HepG2 (cell line): ENCODE data around the gene WIZ. TPM values are rescaled to one million over a fixed set of nuclear protein-coding genes. Genes with fewer than 3 reads are reported as not detected.

ENCODE experiments used
- CREBL2 ChIP-seq: sonication (generic); formaldehyde crosslinking; IDR thresholded peaks from 2 replicates; pipeline ENCODE4 v1.8.1; 2023; ENCODE audit warnings: missing genetic modification reagents, mild to moderate bottlenecking, borderline replicate concordance
- HMGXB4 ChIP-seq, 2 experiments: sonication (generic) in 1 of 2; formaldehyde crosslinking in 1 of 2; IDR thresholded peaks; 2 replicates each; pipeline versions ENCODE4 v1.4.0 to v1.6.1; 2018 to 2020; ENCODE audit warnings: missing genetic modification reagents in 2 of 2, borderline replicate concordance in 1 of 2, low read depth in 1 of 2, mild to moderate bottlenecking in 1 of 2, missing biosample characterization in 1 of 2
- KDM5A ChIP-seq: fragments of 200-600 bp; sonication (generic); IDR thresholded peaks from 2 replicates; pipeline ENCODE4 v1.7.0; 2018; ENCODE audit warnings: antibody characterized with exemption, mild to moderate bottlenecking, low read length, borderline replicate concordance
- KLF6 ChIP-seq: IDR thresholded peaks from 2 replicates; pipeline ENCODE4 v1.8.0; 2016; ENCODE audit warnings: missing biosample characterization, missing genetic modification reagents
- MLX ChIP-seq: IDR thresholded peaks from 2 replicates; pipeline ENCODE4 v1.6.1; 2016
- MLXIP ChIP-seq: sonication (generic); formaldehyde crosslinking; IDR thresholded peaks from 2 replicates; pipeline ENCODE4 v1.9.0; 2021; ENCODE audit warnings: missing genetic modification reagents, borderline replicate concordance
- MXD4 ChIP-seq: IDR thresholded peaks from 2 replicates; pipeline ENCODE4 v1.6.1; 2016; ENCODE audit warnings: mild to moderate bottlenecking, missing biosample characterization, missing genetic modification reagents
- MYPOP ChIP-seq: sonication (generic); formaldehyde crosslinking; IDR thresholded peaks from 2 replicates; pipeline ENCODE4 v1.8.1; 2023; ENCODE audit warnings: mild to moderate bottlenecking, moderate library complexity, missing genetic modification reagents
- NFE2L2 ChIP-seq: fragments of 150-350 bp; IDR thresholded peaks from 2 replicates; pipeline ENCODE4 v1.6.1; 2014; ENCODE audit warnings: low read length
- ZFY ChIP-seq: sonication (generic); formaldehyde crosslinking; IDR thresholded peaks from 2 replicates; pipeline ENCODE4 v1.4.0; 2020; ENCODE audit warnings: missing genetic modification reagents
- ZNF331 ChIP-seq: sonication (generic); formaldehyde crosslinking; IDR thresholded peaks from 2 replicates; pipeline ENCODE4 v1.4.0; 2020; ENCODE audit warnings: missing genetic modification reagents
- ZNF512 ChIP-seq: sonication (generic); formaldehyde crosslinking; IDR thresholded peaks from 2 replicates; pipeline ENCODE4 v1.4.0; 2020; ENCODE audit warnings: mild to moderate bottlenecking, missing genetic modification reagents
- ZNF652 ChIP-seq: IDR thresholded peaks from 2 replicates; pipeline ENCODE4 v1.6.1; 2016; ENCODE audit warnings: low read depth, borderline replicate concordance
- ZNF772 ChIP-seq: sonication (generic); formaldehyde crosslinking; IDR thresholded peaks from 2 replicates; pipeline ENCODE4 v1.5.0; 2020; ENCODE audit warnings: mild to moderate bottlenecking, missing genetic modification reagents
- ZNF800 ChIP-seq: sonication (generic); formaldehyde crosslinking; IDR thresholded peaks from 2 replicates; pipeline ENCODE4 v1.4.0; 2020; ENCODE audit warnings: missing genetic modification reagents
- ZSCAN29 ChIP-seq: sonication (generic); formaldehyde crosslinking; conservative IDR thresholded peaks from 2 replicates; pipeline ENCODE4 v1.4.0; 2020; ENCODE audit warnings: mild to moderate bottlenecking, missing genetic modification reagents
- polyA plus RNA-seq, 8 experiments: library from polyadenylated mRNA; depleted of rRNA in 3 of 8; stranded (reverse) in 7 of 8; unstranded in 1 of 8; fragments of >200 nt; fragmentation: Illumina TruSeq in 4 of 8; extraction: Trizol in 4 of 8; gene quantifications; 2 replicates each; pipeline versions ENCODE4 v1.2.1 to v1.2.3, GENCODE V29; 2011 to 2016; ENCODE audit warnings: low read depth in 4 of 8, missing spikeins in 1 of 8, mixed read lengths in 1 of 8; ENCODE audit not compliant: insufficient read depth in 1 of 8
- total RNA-seq, 5 experiments: library from RNA; depleted of rRNA; stranded (reverse); fragments of >200 nt; fragmentation: Illumina TruSeq; extraction: Trizol; gene quantifications; 2 replicates each; pipeline ENCODE4 v1.2.3, GENCODE V29; 2016; ENCODE audit warnings: low read depth in 1 of 5

WIZ gene
- total and polyA plus RNA-seq, 2 of the 13 experiments (the other 11 are each of a cell fraction or from before 2014, with no cell fraction given), result 4.7 to 4.8 TPM

GRCh38 chr19:15379083-15379998, 70.4 kb downstream of the WIZ start, which contains the start of gene AKAP8 (continued):
- TF ChIP-seq ZNF512 (CRISPR knock-in tag) (no peak), ZNF331 (peak; percentile 60; the same call in 1 of the 2 replicates), MLXIP (CRISPR knock-in tag) (no peak), MXD4 (no peak), ZNF652 (CRISPR knock-in tag) (no peak), CREBL2 (CRISPR knock-in tag) (peak; percentile 77; the same call in 1 of the 2 replicates), HMGXB4 (CRISPR knock-in tag; IDR thresholded peaks at IDR 0.05; ENCODE audit: borderline replicate concordance in 1 of 2, low read depth in 1 of 2) (peak in 1 of 2 experiments; percentile 45; a peak in 1 of 4 replicates), KDM5A (peak; percentile 12; the same call in 1 of the 2 replicates), ZSCAN29 (CRISPR knock-in tag) (no peak), KLF6 (CRISPR knock-in tag) (peak; percentile 47; the same call in 1 of the 2 replicates), MLX (CRISPR knock-in tag) (0 out of 2 replicates have a peak, but pooled peaks have one; percentile 17), ZNF800 (0 out of 2 replicates have a peak, but pooled peaks have one; percentile 22), ZFY (CRISPR knock-in tag) (peak; percentile 97), NFE2L2 (no peak), MYPOP (CRISPR knock-in tag) (0 out of 2 replicates have a peak, but pooled peaks have one; percentile 11), ZNF772 (CRISPR knock-in tag) (0 out of 2 replicates have a peak, but pooled peaks have one; percentile 20)
